ENCODE data around the gene MRFAP1L1.

The MRFAP1L1 gene

DNA sequence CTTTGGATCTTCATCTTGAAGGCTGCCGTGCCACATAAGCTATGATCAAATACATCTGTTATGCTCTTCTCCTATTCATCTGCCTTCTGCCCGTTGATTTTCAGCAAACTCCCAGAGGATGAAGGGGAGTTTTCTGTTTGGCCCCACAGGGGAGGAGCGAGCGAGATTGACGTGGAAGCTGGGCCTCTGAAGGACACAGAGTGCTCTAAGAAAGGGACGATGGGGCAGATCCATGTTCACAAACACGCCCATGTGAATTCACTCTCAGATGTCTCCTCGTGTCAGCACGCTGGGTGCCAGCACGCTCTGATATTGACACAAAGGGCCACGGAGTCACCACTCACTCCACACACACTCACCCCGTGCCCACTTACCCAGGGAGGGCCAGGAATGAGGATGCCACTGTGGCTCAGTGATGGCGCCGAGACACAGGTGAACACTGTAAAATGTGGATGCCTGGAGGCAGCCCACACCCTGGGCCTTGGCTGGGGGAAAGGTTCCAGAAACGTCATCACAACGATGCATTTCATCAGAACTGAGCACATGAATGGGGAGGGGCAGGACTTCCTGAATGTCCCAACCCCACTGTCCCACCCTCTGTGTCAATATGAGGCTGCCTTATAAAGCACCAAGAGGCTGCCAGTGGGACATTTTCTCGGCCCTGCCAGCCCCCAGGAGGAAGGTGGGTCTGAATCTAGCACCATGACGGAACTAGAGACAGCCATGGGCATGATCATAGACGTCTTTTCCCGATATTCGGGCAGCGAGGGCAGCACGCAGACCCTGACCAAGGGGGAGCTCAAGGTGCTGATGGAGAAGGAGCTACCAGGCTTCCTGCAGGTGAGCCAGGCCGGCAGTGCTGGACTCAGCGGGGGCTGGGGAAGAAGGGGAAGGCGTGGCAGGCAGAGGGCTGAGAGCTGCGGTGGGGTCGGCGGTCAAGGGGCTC lies 16.2 kb downstream of the MRFAP1L1 start, which contains the start of gene S100P:
Gene S100P (plus strand): TSS at position 648 of the 946 bp plus-strand sequence. CDS start 55 bp downstream, at position 703.
- H3K27ac ChIP-seq, result peak within 1 kb of the TSS; percentile 91
- TF ChIP-seq ZFX (IDR thresholded peaks at IDR 0.05; ENCODE audit: borderline replicate concordance), result no peak
- TF ChIP-seq, protein P1, sequence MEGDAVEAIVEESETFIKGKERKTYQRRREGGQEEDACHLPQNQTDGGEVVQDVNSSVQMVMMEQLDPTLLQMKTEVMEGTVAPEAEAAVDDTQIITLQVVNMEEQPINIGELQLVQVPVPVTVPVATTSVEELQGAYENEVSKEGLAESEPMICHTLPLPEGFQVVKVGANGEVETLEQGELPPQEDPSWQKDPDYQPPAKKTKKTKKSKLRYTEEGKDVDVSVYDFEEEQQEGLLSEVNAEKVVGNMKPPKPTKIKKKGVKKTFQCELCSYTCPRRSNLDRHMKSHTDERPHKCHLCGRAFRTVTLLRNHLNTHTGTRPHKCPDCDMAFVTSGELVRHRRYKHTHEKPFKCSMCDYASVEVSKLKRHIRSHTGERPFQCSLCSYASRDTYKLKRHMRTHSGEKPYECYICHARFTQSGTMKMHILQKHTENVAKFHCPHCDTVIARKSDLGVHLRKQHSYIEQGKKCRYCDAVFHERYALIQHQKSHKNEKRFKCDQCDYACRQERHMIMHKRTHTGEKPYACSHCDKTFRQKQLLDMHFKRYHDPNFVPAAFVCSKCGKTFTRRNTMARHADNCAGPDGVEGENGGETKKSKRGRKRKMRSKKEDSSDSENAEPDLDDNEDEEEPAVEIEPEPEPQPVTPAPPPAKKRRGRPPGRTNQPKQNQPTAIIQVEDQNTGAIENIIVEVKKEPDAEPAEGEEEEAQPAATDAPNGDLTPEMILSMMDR (IDR thresholded peaks at IDR 0.05), result no peak

DNA sequence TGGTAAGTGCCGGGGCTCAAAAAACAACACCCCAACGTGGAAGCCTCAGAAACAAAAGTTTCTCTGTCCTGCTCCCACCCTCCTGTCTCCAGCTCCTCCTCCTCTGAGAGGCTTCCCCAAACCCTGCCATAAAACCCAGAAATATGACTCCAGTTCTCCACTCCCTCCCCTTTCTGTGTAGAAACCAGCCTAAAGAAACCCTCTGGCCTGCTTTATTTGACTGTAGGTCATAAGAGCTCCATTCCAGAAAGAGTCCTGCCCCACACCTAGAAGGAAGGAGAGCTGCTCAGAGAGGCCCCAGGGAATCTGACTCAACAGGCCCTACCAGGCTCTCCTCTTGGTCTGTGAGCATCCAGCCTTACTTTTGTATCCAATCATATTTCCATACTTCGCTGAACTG lies 16.9 kb downstream of the MRFAP1L1 start:
- TF ChIP-seq, protein P1 (IDR thresholded peaks at IDR 0.05), result no peak
- no peak for TF ChIP-seq ZFX (IDR thresholded peaks at IDR 0.05; ENCODE audit: borderline replicate concordance)
- peak overlapping the region; percentile 91 for H3K27ac ChIP-seq

DNA sequence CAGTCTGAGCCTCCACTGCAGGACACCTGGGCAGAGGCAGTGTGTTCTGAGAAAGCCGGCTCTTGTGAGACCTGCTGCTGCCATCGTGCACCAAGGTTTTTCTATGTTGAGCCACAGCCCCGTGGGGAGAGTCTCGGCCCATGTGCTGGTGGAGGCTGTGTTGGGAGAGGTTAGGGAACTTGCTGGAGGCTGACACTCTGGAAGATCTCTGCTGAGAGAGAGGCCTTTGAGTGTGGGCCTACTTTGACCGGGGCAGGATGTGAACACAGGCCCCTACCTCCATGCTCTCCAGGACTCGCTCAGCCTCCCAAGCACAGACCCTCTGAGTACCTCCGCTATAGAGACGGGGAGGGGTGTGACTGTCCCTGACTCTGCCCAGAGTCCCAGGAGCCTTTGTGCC lies 17.3 kb downstream of the MRFAP1L1 start:
- TF ChIP-seq, protein P1 (IDR thresholded peaks at IDR 0.05), result no peak
- no peak for TF ChIP-seq ZFX (IDR thresholded peaks at IDR 0.05; ENCODE audit: borderline replicate concordance)
- peak overlapping the region; percentile 91 for H3K27ac ChIP-seq

DNA sequence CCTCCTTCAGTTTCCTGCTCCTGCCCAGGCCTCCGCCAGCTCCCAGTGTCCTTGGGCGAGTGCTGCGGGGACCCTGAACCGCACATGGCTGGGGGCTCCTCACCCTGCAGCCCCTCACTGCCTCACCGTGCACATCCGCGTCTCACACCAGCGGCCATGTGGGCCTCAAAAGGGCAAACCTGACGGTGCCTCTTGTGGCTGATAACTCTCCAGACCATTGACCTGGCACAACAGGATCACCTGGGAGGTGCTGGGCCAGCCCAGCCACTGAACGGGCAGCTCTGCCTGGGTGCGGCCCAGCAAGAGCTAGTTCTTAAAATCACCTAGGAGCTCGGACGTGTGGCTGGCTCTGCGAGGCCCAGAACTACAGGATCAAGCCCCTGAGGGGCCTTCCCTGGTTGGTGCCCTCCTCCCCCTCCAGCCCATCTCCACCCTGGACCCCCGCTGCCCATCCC lies 20.1 kb downstream of the MRFAP1L1 start:
- H3K27ac ChIP-seq, result peak overlapping the region; percentile 85
- no peak for TF ChIP-seq ZFX (IDR thresholded peaks at IDR 0.05; ENCODE audit: borderline replicate concordance)
- TF ChIP-seq, protein P1 (IDR thresholded peaks at IDR 0.05), result no peak

DNA sequence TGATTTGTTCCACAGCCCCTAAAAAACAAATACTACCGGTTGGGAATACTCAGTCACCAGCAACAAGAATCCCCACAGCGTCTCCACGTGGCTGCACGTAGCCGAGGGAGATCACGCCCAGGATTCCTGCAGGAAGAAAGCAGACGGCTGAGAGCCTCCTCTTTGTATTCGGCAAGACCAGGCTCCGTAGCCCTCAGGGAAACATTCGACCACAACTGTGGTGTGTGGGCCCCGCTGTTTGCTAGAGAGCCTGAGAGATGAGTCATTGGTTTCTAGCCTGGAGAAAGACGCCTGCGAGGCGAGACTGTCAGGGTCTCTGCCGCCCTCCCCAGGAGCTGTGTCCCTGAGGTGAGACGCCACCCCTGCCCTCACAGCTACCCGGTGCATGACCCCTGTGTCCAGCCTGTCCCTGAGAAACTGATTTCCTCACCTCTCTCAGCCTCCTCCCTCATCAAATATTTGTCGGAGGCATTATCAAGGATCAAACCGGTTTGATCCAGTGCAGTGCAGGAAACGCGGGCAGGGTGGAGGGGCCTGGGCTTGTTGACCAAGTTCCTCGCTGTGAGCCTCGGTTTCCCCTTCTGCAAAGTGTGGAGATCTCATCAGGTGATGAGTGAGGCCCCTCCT lies 20.7 kb downstream of the MRFAP1L1 start:
- TF ChIP-seq ZFX (IDR thresholded peaks at IDR 0.05; ENCODE audit: borderline replicate concordance), result no peak
- TF ChIP-seq, protein P1 (IDR thresholded peaks at IDR 0.05), result no peak
- peak overlapping the region; percentile 85 for H3K27ac ChIP-seq

DNA sequence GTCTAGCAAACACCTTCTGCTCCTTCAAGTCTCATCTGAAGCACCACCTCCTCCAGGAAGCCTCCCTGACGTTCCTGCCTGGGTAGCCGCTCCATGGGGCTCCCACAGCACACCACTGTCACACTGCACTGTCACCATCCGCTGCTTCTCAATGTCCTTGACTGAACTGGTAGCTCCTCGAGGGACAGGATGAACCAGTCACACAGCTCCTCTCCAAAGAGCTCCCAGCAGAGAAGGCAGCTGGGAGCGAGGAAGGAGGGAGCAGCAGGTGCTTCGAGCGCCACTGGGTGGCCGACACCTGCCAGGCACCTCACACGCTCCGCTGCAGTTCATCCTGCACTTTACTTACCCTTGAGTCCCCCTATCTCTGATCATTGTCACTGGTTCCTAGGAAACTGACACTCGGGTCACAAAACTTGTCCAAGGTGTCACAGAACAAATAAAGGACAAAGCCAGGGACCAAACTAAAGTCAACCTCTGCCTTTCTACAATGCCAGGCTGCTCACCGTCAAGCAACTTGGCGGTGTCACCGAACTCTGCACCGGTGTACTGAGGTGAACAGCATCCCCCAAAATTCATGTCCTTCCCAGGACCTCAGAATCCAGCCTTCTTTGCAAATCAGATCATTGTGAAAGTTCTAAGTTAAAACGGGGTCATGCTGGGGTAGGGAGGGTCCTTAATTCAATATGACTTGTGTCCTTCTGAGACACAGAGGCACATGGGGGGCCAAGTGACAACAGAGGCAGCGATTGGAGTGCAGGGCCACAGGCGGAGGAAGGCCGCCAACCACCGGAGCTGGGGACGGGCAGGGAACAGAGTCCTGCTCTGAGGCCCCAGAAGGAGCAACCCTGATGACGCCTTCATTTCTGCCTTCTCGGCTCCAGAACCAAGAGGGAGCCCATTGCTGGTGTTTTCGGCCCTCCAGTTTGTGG lies 21.5 kb downstream of the MRFAP1L1 start:
- H3K27ac ChIP-seq, result peak overlapping the region; percentile 85
- TF ChIP-seq, protein P1 (IDR thresholded peaks at IDR 0.05), result peak; percentile 12; the same call in 1 of the 2 replicates
- TF ChIP-seq ZFX (IDR thresholded peaks at IDR 0.05; ENCODE audit: borderline replicate concordance), result no peak
